Stimulated activated naive CD8-positive, alpha-beta T cell treated with anti-CD3 and anti-CD28 coated beads, Interleukin-15, Interleukin-2, amounts not matched to agents 100 ng/mL and 50 ng/mL, for 24 hours (primary cell): ENCODE results near the gene TUNAR.

Experiments
- H3K27ac Mint-ChIP-seq: one replicate; pipeline ENCODE4 v1.8.0; 2021; ENCODE audit warnings: mild to moderate bottlenecking, mixed read lengths
- H3K27me3 Mint-ChIP-seq: one replicate; pipeline ENCODE4 v1.8.0; 2021; ENCODE audit warnings: mixed read lengths
- H3K36me3 Mint-ChIP-seq: one replicate; pipeline ENCODE4 v1.8.0; 2021; ENCODE audit warnings: low read depth, mixed read lengths
- H3K4me1 Mint-ChIP-seq: one replicate; pipeline ENCODE4 v1.8.0; 2021; ENCODE audit warnings: low read depth, mixed read lengths
- H3K4me3 Mint-ChIP-seq: one replicate; pipeline ENCODE4 v1.8.0; 2021; ENCODE audit warnings: mild to moderate bottlenecking, mixed read lengths
- H3K9me3 Mint-ChIP-seq: one replicate; pipeline ENCODE4 v1.8.0; 2021; ENCODE audit warnings: mixed read lengths

Gene TUNAR

GRCh38 chr14:95855606-95856005, 21.0 kb upstream of the TUNAR start:
- no peak overlapping the region for H3K27ac Mint-ChIP-seq
- H3K9me3 Mint-ChIP-seq, result no peaks in the 10 kb centered on the region
- no peaks in the 10 kb centered on the region for H3K36me3 Mint-ChIP-seq
- H3K4me1 Mint-ChIP-seq, result no peaks in the 10 kb centered on the region
- H3K4me3 Mint-ChIP-seq, result no peak overlapping the region
- H3K27me3 Mint-ChIP-seq, result peaks cover 13% of the 10 kb centered on the region

GRCh38 chr14:95857275-95857674, 19.4 kb upstream of the TUNAR start:
- no peaks in the 10 kb centered on the region for H3K36me3 Mint-ChIP-seq
- H3K9me3 Mint-ChIP-seq, result no peaks in the 10 kb centered on the region
- H3K27me3 Mint-ChIP-seq, result peaks cover 17% of the 10 kb centered on the region
- no peak overlapping the region for H3K27ac Mint-ChIP-seq
- H3K4me1 Mint-ChIP-seq, result no peaks in the 10 kb centered on the region
- H3K4me3 Mint-ChIP-seq, result no peak overlapping the region

- peaks cover 19% of the 10 kb centered on the region for H3K27me3 Mint-ChIP-seq
These were observed 17.7 kb upstream of the TUNAR start for GRCh38 chr14:95858893-95859292.

GRCh38 chr14:95862243-95862642, 14.4 kb upstream of the TUNAR start:
- peaks cover 33% of the 10 kb centered on the region for H3K27me3 Mint-ChIP-seq
- H3K9me3 Mint-ChIP-seq, result no peaks in the 10 kb centered on the region
- H3K36me3 Mint-ChIP-seq, result no peaks in the 10 kb centered on the region

More at GRCh38 chr14:95858893-95859292, 17.7 kb upstream of the TUNAR start:
- Mint-ChIP-seq H3K27ac (no peak overlapping the region), H3K36me3 (no peaks in the 10 kb centered on the region), H3K4me3 (no peak overlapping the region), H3K9me3 (no peaks in the 10 kb centered on the region), H3K4me1 (no peaks in the 10 kb centered on the region)

GRCh38 chr14:95863295-95863694, 13.3 kb upstream of the TUNAR start:
- no peak overlapping the region for H3K4me3 Mint-ChIP-seq
- no peaks in the 10 kb centered on the region for H3K9me3 Mint-ChIP-seq
- no peak overlapping the region for H3K27ac Mint-ChIP-seq
- peaks cover 40% of the 10 kb centered on the region for H3K27me3 Mint-ChIP-seq
- no peaks in the 10 kb centered on the region for H3K36me3 Mint-ChIP-seq
- no peaks in the 10 kb centered on the region for H3K4me1 Mint-ChIP-seq

More at GRCh38 chr14:95862243-95862642, 14.4 kb upstream of the TUNAR start:
- Mint-ChIP-seq H3K4me1 (no peaks in the 10 kb centered on the region), H3K27ac (no peak overlapping the region), H3K4me3 (no peak overlapping the region)

GRCh38 chr14:95869776-95870175, 6.9 kb upstream of the TUNAR start:
- no peaks in the 10 kb centered on the region for H3K36me3 Mint-ChIP-seq
- H3K9me3 Mint-ChIP-seq, result no peaks in the 10 kb centered on the region
- H3K27me3 Mint-ChIP-seq, result peaks cover 54% of the 10 kb centered on the region
- H3K4me3 Mint-ChIP-seq, result no peak overlapping the region
- no peaks in the 10 kb centered on the region for H3K4me1 Mint-ChIP-seq
- H3K27ac Mint-ChIP-seq, result no peak overlapping the region

GRCh38 chr14:95870772-95871171, 5.9 kb upstream of the TUNAR start:
- no peaks in the 10 kb centered on the region for H3K4me1 Mint-ChIP-seq
- no peak overlapping the region for H3K4me3 Mint-ChIP-seq
- H3K9me3 Mint-ChIP-seq, result no peaks in the 10 kb centered on the region
- no peak overlapping the region for H3K27ac Mint-ChIP-seq
- no peaks in the 10 kb centered on the region for H3K36me3 Mint-ChIP-seq
- peaks cover 57% of the 10 kb centered on the region for H3K27me3 Mint-ChIP-seq

- no peak overlapping the region for H3K4me3 Mint-ChIP-seq
- peaks cover 54% of the 10 kb centered on the region for H3K27me3 Mint-ChIP-seq
- H3K27ac Mint-ChIP-seq, result no peak overlapping the region
- no peaks in the 10 kb centered on the region for H3K9me3 Mint-ChIP-seq
- H3K4me1 Mint-ChIP-seq, result no peaks in the 10 kb centered on the region
- no peaks in the 10 kb centered on the region for H3K36me3 Mint-ChIP-seq
These were observed 5.1 kb upstream of the TUNAR start for GRCh38 chr14:95871531-95871930.

GRCh38 chr14:95872777-95873176, 3.9 kb upstream of the TUNAR start:
- H3K4me3 Mint-ChIP-seq, result no peak overlapping the region
- H3K4me1 Mint-ChIP-seq, result peaks cover 5% of the 10 kb centered on the region
- H3K9me3 Mint-ChIP-seq, result no peaks in the 10 kb centered on the region
- peaks cover 53% of the 10 kb centered on the region for H3K27me3 Mint-ChIP-seq
- H3K36me3 Mint-ChIP-seq, result no peaks in the 10 kb centered on the region
- H3K27ac Mint-ChIP-seq, result no peak overlapping the region

GRCh38 chr14:95875831-95876760, 536 bp upstream of the TUNAR start:
- peaks cover 54% of the 10 kb centered on the region for H3K27me3 Mint-ChIP-seq
- no peak overlapping the region for H3K27ac Mint-ChIP-seq
- H3K4me3 Mint-ChIP-seq, result no peak overlapping the region
- H3K36me3 Mint-ChIP-seq, result no peaks in the 10 kb centered on the region
- no peaks in the 10 kb centered on the region for H3K9me3 Mint-ChIP-seq
- peaks cover 6% of the 10 kb centered on the region for H3K4me1 Mint-ChIP-seq

- no peaks in the 10 kb centered on the region for H3K36me3 Mint-ChIP-seq
- H3K27ac Mint-ChIP-seq, result no peak overlapping the region
- peaks cover 51% of the 10 kb centered on the region for H3K27me3 Mint-ChIP-seq
- no peak overlapping the region for H3K4me3 Mint-ChIP-seq
- H3K9me3 Mint-ChIP-seq, result no peaks in the 10 kb centered on the region
- peaks cover 6% of the 10 kb centered on the region for H3K4me1 Mint-ChIP-seq
These were observed 1.0 kb downstream of the TUNAR start for GRCh38 chr14:95877633-95878032.

GRCh38 chr14:95884377-95884776, 7.7 kb downstream of the TUNAR start:
- Mint-ChIP-seq H3K9me3 (no peaks in the 10 kb centered on the region), H3K27me3 (peaks cover 23% of the 10 kb centered on the region), H3K4me1 (no peaks in the 10 kb centered on the region), H3K36me3 (no peaks in the 10 kb centered on the region), H3K27ac (no peak overlapping the region), H3K4me3 (no peak overlapping the region)

GRCh38 chr14:95885278-95885677, 8.6 kb downstream of the TUNAR start:
- Mint-ChIP-seq H3K4me1 (no peaks in the 10 kb centered on the region), H3K27ac (no peak overlapping the region), H3K9me3 (no peaks in the 10 kb centered on the region), H3K4me3 (no peak overlapping the region), H3K27me3 (peaks cover 20% of the 10 kb centered on the region), H3K36me3 (no peaks in the 10 kb centered on the region)

- Mint-ChIP-seq H3K4me1 (no peaks in the 10 kb centered on the region), H3K36me3 (no peaks in the 10 kb centered on the region), H3K27ac (no peak overlapping the region), H3K4me3 (no peak overlapping the region), H3K27me3 (peaks cover 20% of the 10 kb centered on the region), H3K9me3 (no peaks in the 10 kb centered on the region)
These were observed 9.2 kb downstream of the TUNAR start for GRCh38 chr14:95885866-95886265.

GRCh38 chr14:95886366-95887056, 9.9 kb downstream of the TUNAR start:
- H3K4me3 Mint-ChIP-seq, result no peak overlapping the region
- peaks cover 19% of the 10 kb centered on the region for H3K27me3 Mint-ChIP-seq
- H3K27ac Mint-ChIP-seq, result no peak overlapping the region
- H3K36me3 Mint-ChIP-seq, result no peaks in the 10 kb centered on the region
- no peaks in the 10 kb centered on the region for H3K4me1 Mint-ChIP-seq
- no peaks in the 10 kb centered on the region for H3K9me3 Mint-ChIP-seq
